ENCODE results near the gene TTLL11. TPM values are rescaled to one million over a fixed set of nuclear protein-coding genes. Genes with fewer than 3 reads are reported as not detected.

The TTLL11 gene
- total RNA-seq, 1 donor = 6.2 TPM

DNA sequence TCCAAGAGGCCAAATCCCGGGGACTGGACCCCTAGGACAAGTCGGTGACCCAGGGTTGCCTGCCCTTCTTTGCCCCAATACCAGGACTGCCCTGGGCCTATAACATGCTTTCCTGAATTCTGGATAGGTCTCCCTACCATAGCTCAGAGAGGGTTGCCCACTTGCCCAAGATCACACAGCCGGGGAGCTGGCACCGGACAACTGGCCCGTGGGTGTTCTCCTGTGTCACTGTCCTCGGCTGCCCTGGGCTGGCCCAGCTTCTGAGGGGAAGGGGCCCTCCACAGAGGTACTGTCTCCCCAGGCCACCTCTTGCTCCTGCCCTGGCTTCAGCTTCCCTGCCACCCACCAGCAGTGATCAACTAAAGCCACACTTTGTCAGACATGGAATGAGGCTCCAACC lies 28.8 kb upstream of the TTLL11 start:
- TF ChIP-seq, protein P1, sequence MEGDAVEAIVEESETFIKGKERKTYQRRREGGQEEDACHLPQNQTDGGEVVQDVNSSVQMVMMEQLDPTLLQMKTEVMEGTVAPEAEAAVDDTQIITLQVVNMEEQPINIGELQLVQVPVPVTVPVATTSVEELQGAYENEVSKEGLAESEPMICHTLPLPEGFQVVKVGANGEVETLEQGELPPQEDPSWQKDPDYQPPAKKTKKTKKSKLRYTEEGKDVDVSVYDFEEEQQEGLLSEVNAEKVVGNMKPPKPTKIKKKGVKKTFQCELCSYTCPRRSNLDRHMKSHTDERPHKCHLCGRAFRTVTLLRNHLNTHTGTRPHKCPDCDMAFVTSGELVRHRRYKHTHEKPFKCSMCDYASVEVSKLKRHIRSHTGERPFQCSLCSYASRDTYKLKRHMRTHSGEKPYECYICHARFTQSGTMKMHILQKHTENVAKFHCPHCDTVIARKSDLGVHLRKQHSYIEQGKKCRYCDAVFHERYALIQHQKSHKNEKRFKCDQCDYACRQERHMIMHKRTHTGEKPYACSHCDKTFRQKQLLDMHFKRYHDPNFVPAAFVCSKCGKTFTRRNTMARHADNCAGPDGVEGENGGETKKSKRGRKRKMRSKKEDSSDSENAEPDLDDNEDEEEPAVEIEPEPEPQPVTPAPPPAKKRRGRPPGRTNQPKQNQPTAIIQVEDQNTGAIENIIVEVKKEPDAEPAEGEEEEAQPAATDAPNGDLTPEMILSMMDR (IDR thresholded peaks at IDR 0.05; ENCODE audit: extremely low read depth, low read depth, low read length) = no peak
- no peak overlapping the region for H3K4me3 ChIP-seq (ENCODE audit: insufficient read depth, low read length)
- H3K27me3 ChIP-seq (ENCODE audit: insufficient read depth, low read length) = no peaks in the 10 kb centered on the region

GRCh38 chr9:122121391-122121790 lies 28.3 kb upstream of the TTLL11 start:
- Histone ChIP-seq H3K36me3 (ENCODE audit: insufficient read depth, low read length) (no peaks in the 10 kb centered on the region), H3K4me2 (ENCODE audit: insufficient read depth, low read length) (no peak overlapping the region), H3K79me2 (ENCODE audit: insufficient read depth, low read length) (no peaks in the 10 kb centered on the region), H3K4me1 (ENCODE audit: insufficient read depth, low read length) (peaks cover 12% of the 10 kb centered on the region), H4K20me1 (ENCODE audit: insufficient read depth, low read length) (no peaks in the 10 kb centered on the region), H3K27me3 (ENCODE audit: insufficient read depth, low read length) (no peaks in the 10 kb centered on the region), H3K9me3 (ENCODE audit: low read depth, low read length) (no peaks in the 10 kb centered on the region), H3K27ac (ENCODE audit: low read depth, low read length) (no peak overlapping the region), H3K4me3 (ENCODE audit: insufficient read depth, low read length) (no peak overlapping the region), H2AFZ (ENCODE audit: low read length) (no peak overlapping the region)
- TF ChIP-seq, protein P1 (IDR thresholded peaks at IDR 0.05; ENCODE audit: extremely low read depth, low read depth, low read length) = no peak
- DNase-seq (ENCODE audit: insufficient read length, low spot score, missing footprints) = peak; percentile 78

More for the DNA sequence above, 28.8 kb upstream of the TTLL11 start:
- Histone ChIP-seq H3K4me2 (ENCODE audit: insufficient read depth, low read length) (no peak overlapping the region), H3K4me1 (ENCODE audit: insufficient read depth, low read length) (peaks cover 13% of the 10 kb centered on the region), H2AFZ (ENCODE audit: low read length) (no peak overlapping the region), H3K27ac (ENCODE audit: low read depth, low read length) (no peak overlapping the region), H3K36me3 (ENCODE audit: insufficient read depth, low read length) (no peaks in the 10 kb centered on the region), H4K20me1 (ENCODE audit: insufficient read depth, low read length) (no peaks in the 10 kb centered on the region), H3K79me2 (ENCODE audit: insufficient read depth, low read length) (no peaks in the 10 kb centered on the region), H3K9me3 (ENCODE audit: low read depth, low read length) (no peaks in the 10 kb centered on the region)
- DNase-seq (ENCODE audit: insufficient read length, low spot score, missing footprints) = no peak

DNA sequence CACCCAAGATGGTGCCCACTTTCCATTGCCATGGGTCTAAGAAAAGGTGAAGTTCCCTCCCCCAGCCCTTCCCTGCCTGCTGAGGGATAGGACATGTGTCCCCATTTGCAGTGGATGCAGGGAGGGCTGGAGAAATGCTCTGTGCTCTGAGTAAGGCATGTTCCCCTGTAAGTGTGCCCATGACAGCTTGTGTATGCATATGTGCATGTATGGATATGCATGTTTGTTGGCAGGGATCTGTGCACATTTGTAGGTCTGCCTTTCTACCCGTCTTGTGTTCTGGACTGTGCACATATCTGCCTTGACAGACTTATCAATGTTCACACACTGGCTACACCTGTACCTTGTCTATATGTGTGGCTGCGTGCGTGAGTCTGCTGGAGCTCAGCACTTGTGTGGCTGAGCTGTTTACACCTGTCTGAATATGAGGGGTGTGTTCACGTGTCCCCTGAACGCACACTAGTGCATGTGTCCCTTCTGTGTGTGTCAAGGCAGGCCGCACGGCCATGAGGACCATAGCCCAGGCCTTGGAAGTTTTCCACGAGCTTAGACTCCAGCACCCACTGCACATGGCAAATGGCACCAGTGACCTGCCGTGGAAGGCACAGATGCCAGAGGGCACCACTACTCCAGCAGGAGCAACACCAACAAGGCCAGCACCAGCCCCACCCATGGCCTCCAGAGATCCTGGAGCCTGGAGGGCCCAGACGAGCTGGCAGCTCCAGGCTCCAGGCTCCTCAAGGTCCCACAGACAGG lies 27.4 kb upstream of the TTLL11 start:
- Histone ChIP-seq H2AFZ (ENCODE audit: low read length) (no peak overlapping the region), H3K4me2 (ENCODE audit: insufficient read depth, low read length) (no peak overlapping the region), H3K27me3 (ENCODE audit: insufficient read depth, low read length) (no peaks in the 10 kb centered on the region), H3K36me3 (ENCODE audit: insufficient read depth, low read length) (no peaks in the 10 kb centered on the region), H3K9me3 (ENCODE audit: low read depth, low read length) (no peaks in the 10 kb centered on the region), H4K20me1 (ENCODE audit: insufficient read depth, low read length) (no peaks in the 10 kb centered on the region), H3K4me1 (ENCODE audit: insufficient read depth, low read length) (peaks cover 3% of the 10 kb centered on the region), H3K79me2 (ENCODE audit: insufficient read depth, low read length) (no peaks in the 10 kb centered on the region), H3K27ac (ENCODE audit: low read depth, low read length) (no peak overlapping the region), H3K4me3 (ENCODE audit: insufficient read depth, low read length) (no peak overlapping the region)
- TF ChIP-seq, protein P1 (IDR thresholded peaks at IDR 0.05; ENCODE audit: extremely low read depth, low read depth, low read length) = no peak
- DNase-seq (ENCODE audit: insufficient read length, low spot score, missing footprints) = peak; percentile 56

DNA sequence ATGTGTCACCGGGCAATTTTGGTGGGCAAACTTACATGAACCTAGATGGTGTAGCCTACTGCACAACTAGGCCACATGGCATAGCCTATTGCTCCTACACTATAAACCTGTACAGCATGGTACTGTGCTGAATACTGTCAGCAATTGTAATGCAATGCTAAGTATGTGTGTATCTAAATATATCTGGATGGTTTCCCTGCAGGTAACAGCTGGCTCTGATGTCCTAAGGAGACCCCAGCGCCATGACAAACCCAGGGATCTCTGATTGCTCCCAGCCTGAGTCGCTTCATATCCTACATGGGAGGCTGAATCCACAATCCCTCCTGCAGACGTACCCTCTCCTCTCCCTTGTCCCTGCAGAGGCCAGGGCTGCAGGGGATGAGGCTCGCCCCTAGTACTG lies 26.6 kb upstream of the TTLL11 start:
- Histone ChIP-seq H3K9me3 (ENCODE audit: low read depth, low read length) (no peaks in the 10 kb centered on the region), H3K27ac (ENCODE audit: low read depth, low read length) (no peak overlapping the region), H2AFZ (ENCODE audit: low read length) (no peak overlapping the region), H3K79me2 (ENCODE audit: insufficient read depth, low read length) (no peaks in the 10 kb centered on the region), H4K20me1 (ENCODE audit: insufficient read depth, low read length) (no peaks in the 10 kb centered on the region), H3K36me3 (ENCODE audit: insufficient read depth, low read length) (no peaks in the 10 kb centered on the region), H3K4me2 (ENCODE audit: insufficient read depth, low read length) (no peak overlapping the region), H3K27me3 (ENCODE audit: insufficient read depth, low read length) (no peaks in the 10 kb centered on the region), H3K4me3 (ENCODE audit: insufficient read depth, low read length) (no peak overlapping the region), H3K4me1 (ENCODE audit: insufficient read depth, low read length) (no peaks in the 10 kb centered on the region)
- DNase-seq (ENCODE audit: insufficient read length, low spot score, missing footprints) = no peak
- TF ChIP-seq, protein P1 (IDR thresholded peaks at IDR 0.05; ENCODE audit: extremely low read depth, low read depth, low read length) = no peak
